Measurements from ENCODE around the gene LAMA1. TPM values are rescaled to one million over a fixed set of nuclear protein-coding genes. Genes with fewer than 3 reads are reported as not detected.
"Not testable (repeated sequence)": the region's sequence is repeated elsewhere in the genome, so short reads cannot be mapped to it uniquely, and the experiment has no call there.

Gene LAMA1
- total RNA-seq, 1 experiment from 2014 or later = 129 TPM

DNA sequence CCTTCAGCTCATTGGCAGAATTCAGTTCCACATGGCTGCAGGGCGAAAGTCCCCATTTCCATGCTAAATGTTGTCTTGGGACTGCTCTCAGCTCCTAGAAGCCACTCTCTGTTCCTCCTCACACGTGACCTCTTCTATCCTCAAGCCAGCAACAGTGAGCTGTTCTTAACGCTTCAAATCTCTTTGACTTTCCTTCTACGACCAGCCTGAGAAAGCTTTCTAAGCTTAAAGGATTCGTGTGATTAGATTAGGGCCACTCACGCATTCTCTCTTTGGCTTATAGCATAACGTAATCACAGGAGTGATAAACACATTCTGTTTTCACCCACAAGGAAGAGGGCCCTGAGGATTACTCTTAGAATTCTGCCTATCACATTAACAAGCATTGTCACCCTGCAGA is 29.8 kb upstream of the LAMA1 start:
- ChIA-PET CTCF (interaction anchor here (0.8 to 1.8 kb wide), 5 partner anchors 11 to 30 kb away, joined by 3 to 8 read pairs (median 5); no protein-coding TSS in a partner anchor), POLR2A (interaction anchor here (1.3 to 2.0 kb wide), 2 partner anchors 11 to 15 kb away, joined by 4 to 8 read pairs; no protein-coding TSS in a partner anchor)
- peak overlapping the region; percentile 84 for H3K27ac Mint-ChIP-seq (ENCODE audit: unreplicated experiment)
- H3K36me3 Mint-ChIP-seq (ENCODE audit: insufficient read depth, unreplicated experiment) = peaks cover 13% of the 10 kb centered on the region
- Histone ChIP-seq H3K4me1 (peaks cover 45% of the 10 kb centered on the region), H3K36me3 (ENCODE audit: control insufficient read depth, insufficient read depth, low read length) (no peaks in the 10 kb centered on the region), H3K4me3 (ENCODE audit: low read depth, low read length) (no peak overlapping the region), H3K27me3 (replicated peaks; ENCODE audit: control insufficient read depth, insufficient read depth, low read length) (no peaks in the 10 kb centered on the region), H3K9me3 (no peaks in the 10 kb centered on the region)
- H3K4me3 Mint-ChIP-seq (ENCODE audit: unreplicated experiment) = peak overlapping the region; percentile 23
- TF ChIP-seq, protein P1, sequence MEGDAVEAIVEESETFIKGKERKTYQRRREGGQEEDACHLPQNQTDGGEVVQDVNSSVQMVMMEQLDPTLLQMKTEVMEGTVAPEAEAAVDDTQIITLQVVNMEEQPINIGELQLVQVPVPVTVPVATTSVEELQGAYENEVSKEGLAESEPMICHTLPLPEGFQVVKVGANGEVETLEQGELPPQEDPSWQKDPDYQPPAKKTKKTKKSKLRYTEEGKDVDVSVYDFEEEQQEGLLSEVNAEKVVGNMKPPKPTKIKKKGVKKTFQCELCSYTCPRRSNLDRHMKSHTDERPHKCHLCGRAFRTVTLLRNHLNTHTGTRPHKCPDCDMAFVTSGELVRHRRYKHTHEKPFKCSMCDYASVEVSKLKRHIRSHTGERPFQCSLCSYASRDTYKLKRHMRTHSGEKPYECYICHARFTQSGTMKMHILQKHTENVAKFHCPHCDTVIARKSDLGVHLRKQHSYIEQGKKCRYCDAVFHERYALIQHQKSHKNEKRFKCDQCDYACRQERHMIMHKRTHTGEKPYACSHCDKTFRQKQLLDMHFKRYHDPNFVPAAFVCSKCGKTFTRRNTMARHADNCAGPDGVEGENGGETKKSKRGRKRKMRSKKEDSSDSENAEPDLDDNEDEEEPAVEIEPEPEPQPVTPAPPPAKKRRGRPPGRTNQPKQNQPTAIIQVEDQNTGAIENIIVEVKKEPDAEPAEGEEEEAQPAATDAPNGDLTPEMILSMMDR (IDR thresholded peaks at IDR 0.05; ENCODE audit: insufficient read depth in 1 of 2, low read depth in 1 of 2, low read length in 1 of 2, severe bottlenecking in 1 of 2, unreplicated experiment in 1 of 2) = no peak
- H3K9me3 Mint-ChIP-seq (ENCODE audit: unreplicated experiment) = peaks cover 10% of the 10 kb centered on the region
- H3K27me3 Mint-ChIP-seq (ENCODE audit: insufficient read depth, unreplicated experiment) = no peaks in the 10 kb centered on the region
- no TSS peak for BruUV-seq (replicated peaks)
- intact Hi-C loops (cut with micrococcal nuclease; ENCODE audit: unreplicated experiment) = no loop called here
- peaks cover 30% of the 10 kb centered on the region for H3K4me1 Mint-ChIP-seq (ENCODE audit: low read depth, unreplicated experiment)
- DNase-seq = peak in 1 of 2 experiments; percentile 34

DNA sequence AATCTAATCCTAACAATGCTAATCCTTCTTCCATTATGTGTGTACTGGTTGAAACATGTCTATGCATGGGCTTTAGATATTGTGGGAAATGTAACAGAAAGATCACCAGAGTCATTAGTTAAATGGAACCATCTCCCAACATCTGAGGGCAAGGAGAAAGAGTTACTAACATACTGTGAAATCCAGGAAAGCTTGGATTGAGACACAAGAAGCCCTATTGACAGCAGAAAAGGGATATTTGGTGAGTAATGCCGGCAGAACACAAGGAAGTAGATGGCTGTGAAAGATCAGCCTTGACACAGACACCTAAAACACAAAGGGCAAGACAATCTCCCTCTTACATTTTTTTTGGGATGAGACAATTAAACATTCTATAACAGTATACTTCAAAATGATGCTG is 28.5 kb upstream of the LAMA1 start:
- Mint-ChIP-seq H3K4me3 (ENCODE audit: unreplicated experiment) (no peak overlapping the region), H3K27me3 (ENCODE audit: insufficient read depth, unreplicated experiment) (no peaks in the 10 kb centered on the region), H3K9me3 (ENCODE audit: unreplicated experiment) (peaks cover 21% of the 10 kb centered on the region), H3K27ac (ENCODE audit: unreplicated experiment) (peak overlapping the region; percentile 9), H3K4me1 (ENCODE audit: low read depth, unreplicated experiment) (peaks cover 21% of the 10 kb centered on the region), H3K36me3 (ENCODE audit: insufficient read depth, unreplicated experiment) (peaks cover 15% of the 10 kb centered on the region)
- Histone ChIP-seq H3K4me1 (peaks cover 32% of the 10 kb centered on the region), H3K27me3 (replicated peaks; ENCODE audit: control insufficient read depth, insufficient read depth, low read length) (no peaks in the 10 kb centered on the region), H3K4me3 (ENCODE audit: low read depth, low read length) (no peak overlapping the region), H3K9me3 (peaks cover 7% of the 10 kb centered on the region; the same call in 1 of the 2 replicates), H3K36me3 (ENCODE audit: control insufficient read depth, insufficient read depth, low read length) (no peaks in the 10 kb centered on the region)
- DNase-seq = no peak
- CTCF ChIA-PET = no interaction called here
- no TSS peak for BruUV-seq (replicated peaks)
- intact Hi-C loops (cut with micrococcal nuclease; ENCODE audit: unreplicated experiment) = no loop called here
- TF ChIP-seq, protein P1 (IDR thresholded peaks at IDR 0.05; ENCODE audit: insufficient read depth in 1 of 2, low read depth in 1 of 2, low read length in 1 of 2, severe bottlenecking in 1 of 2, unreplicated experiment in 1 of 2) = no peak
- POLR2A ChIA-PET = no interaction called here

DNA sequence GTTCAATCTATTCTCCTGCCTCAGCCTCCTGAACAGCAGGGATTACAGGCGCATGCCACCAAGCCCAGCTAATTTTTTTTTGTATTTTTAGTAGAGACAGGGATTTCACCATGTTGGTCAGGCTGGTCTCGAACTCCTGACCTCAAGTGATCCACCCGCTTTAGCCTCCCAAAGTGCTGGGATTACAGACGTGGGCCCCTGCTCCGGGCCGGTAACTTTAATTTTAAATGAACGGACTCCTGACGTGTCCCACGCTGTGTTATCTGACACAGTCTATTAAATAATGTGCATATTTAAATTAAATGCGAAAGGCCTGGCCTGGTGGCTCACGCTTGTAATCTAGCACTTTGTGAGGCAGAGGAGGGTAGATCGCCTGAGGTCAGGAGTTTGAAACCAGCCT is 27.3 kb upstream of the LAMA1 start:
- H3K4me3 ChIP-seq (ENCODE audit: low read depth, low read length); BruUV-seq (replicated peaks); H3K27ac Mint-ChIP-seq (ENCODE audit: unreplicated experiment); H3K27me3 Mint-ChIP-seq (ENCODE audit: insufficient read depth, unreplicated experiment); H3K4me3 Mint-ChIP-seq (ENCODE audit: unreplicated experiment); H3K36me3 ChIP-seq (ENCODE audit: control insufficient read depth, insufficient read depth, low read length); CTCF ChIA-PET; intact Hi-C loops (cut with micrococcal nuclease; ENCODE audit: unreplicated experiment); POLR2A ChIA-PET; H3K27me3 ChIP-seq (replicated peaks; ENCODE audit: control insufficient read depth, insufficient read depth, low read length); DNase-seq: not testable (repeated sequence)
- Mint-ChIP-seq H3K36me3 (ENCODE audit: insufficient read depth, unreplicated experiment) (peaks cover 19% of the 10 kb centered on the region), H3K9me3 (ENCODE audit: unreplicated experiment) (peaks cover 26% of the 10 kb centered on the region), H3K4me1 (ENCODE audit: low read depth, unreplicated experiment) (peaks cover 21% of the 10 kb centered on the region)
- peaks cover 11% of the 10 kb centered on the region; the same call in 1 of the 2 replicates for H3K9me3 ChIP-seq
- H3K4me1 ChIP-seq = peaks cover 23% of the 10 kb centered on the region

Data from Caco-2 (cell line).